ENCODE data around the gene RBM38.

RBM38 gene

DNA sequence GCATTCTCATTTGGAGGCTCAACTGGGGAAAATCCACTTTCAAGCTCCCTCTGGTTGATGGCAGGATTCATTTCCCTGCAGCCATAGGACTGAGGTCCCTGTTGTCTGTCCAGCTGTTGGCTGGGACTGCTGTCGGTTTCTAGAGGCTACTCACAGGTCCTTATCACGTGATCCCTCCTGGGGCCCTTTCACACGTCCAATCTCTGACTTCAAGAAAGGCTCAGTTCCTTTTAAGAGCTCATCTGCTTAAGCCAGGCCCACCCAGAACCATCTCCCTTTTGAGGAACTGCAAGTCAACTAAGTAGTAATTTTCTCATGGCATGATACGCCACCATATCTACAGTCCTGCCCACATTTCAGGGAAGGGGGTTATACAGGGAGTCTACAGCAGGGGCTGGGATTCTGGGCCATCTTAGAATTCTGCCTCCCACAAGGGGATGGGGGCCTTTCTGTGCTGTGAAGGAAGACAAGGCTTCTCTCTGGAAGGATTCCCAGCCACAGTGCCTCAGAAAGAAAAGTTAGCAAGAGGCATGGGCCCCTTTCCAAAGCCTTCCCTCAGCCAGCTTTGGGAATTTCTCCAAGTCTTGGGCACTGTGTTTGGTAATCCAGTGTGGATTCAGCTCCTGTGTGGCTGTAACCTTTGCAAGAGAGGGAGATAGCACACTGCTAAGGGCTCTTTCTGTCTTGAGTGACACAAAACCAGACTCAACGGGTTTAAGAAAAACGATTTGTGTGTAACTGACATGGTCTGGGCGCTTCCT lies 67.4 kb downstream of the RBM38 start:
- DNase-seq = no peak
